ENCODE data around the gene TIGD3. TPM values are rescaled to one million over a fixed set of nuclear protein-coding genes. Genes with fewer than 3 reads are reported as not detected.

The TIGD3 gene
- polyA plus RNA-seq (2013, experiment 1 of 2) = 1.8 TPM
- 1.6 TPM for polyA plus RNA-seq (2013, experiment 2 of 2)

GRCh38 chr11:65354265-65355012 is at the start of gene TIGD3:
Gene TIGD3, plus strand, starts transcription at chr11:65354751. Its CDS starts 1,058 bp downstream, at chr11:65355809.
- no peak within 1 kb of the TSS for H3K27ac ChIP-seq (replicated peaks; ENCODE audit: low read length)
- peak within 1 kb of the TSS; percentile 98 for H3K18ac ChIP-seq (ENCODE audit: low read length)
- no peak within 1 kb of the TSS for H4K8ac ChIP-seq (ENCODE audit: low read depth, low read length)
- H3K4me3 ChIP-seq (ENCODE audit: low read length in 2 of 2) = peak within 1 kb of the TSS; percentile 70 to 85
- no peaks in the 10 kb centered on the region for H3K79me1 ChIP-seq (ENCODE audit: low read depth, low read length)
- peak within 1 kb of the TSS; percentile 95 for H3K9ac ChIP-seq (ENCODE audit: low read depth, low read length, poor library complexity)
- H2BK12ac ChIP-seq (ENCODE audit: low read length) = no peak within 1 kb of the TSS
- peak within 1 kb of the TSS; percentile 94 for H2AFZ ChIP-seq (ENCODE audit: low read length)
- peak within 1 kb of the TSS; percentile 86 for H3K23ac ChIP-seq (ENCODE audit: low read depth, low read length, poor library complexity)
- peak within 1 kb of the TSS; percentile 75 for H2BK5ac ChIP-seq (ENCODE audit: low read length)
- H4K91ac ChIP-seq (ENCODE audit: low read depth, low read length, poor library complexity) = no peak within 1 kb of the TSS
- H3K4me2 ChIP-seq (ENCODE audit: insufficient read depth, low read length, poor library complexity, severe bottlenecking) = peak within 1 kb of the TSS; percentile 97
- peak within 1 kb of the TSS; percentile 82 for H2AK5ac ChIP-seq (ENCODE audit: low read depth, low read length)
- H2BK15ac ChIP-seq (ENCODE audit: low read length) = peak within 1 kb of the TSS; percentile 94
- H3K36me3 ChIP-seq (replicated peaks in 1 of 2; ENCODE audit: control insufficient read depth in 2 of 2, insufficient read depth in 2 of 2, low read length in 2 of 2) = peaks cover 20 to 40% of the 10 kb centered on the region in 2 donors
- peak within 1 kb of the TSS; percentile 95 for H2BK120ac ChIP-seq (ENCODE audit: low read depth, low read length)
- WGBS, 2 donors (ENCODE audit: extremely low coverage in 2 of 2, insufficient read length in 2 of 2, insufficient replicate concordance in 1 of 2) = no CpG with 5 or more reads among the region's 79 CpGs
- H3K14ac ChIP-seq (ENCODE audit: low read length) = no peak within 1 kb of the TSS
- peaks cover 0 to 15% (median 0%) of the 10 kb centered on the region in 3 experiments for H3K27me3 ChIP-seq (ENCODE audit: control insufficient read depth in 3 of 3, insufficient read depth in 3 of 3, low read depth in 1 of 3, low read length in 3 of 3)
- H3K4me1 ChIP-seq (ENCODE audit: control insufficient read depth in 2 of 2, insufficient read depth in 1 of 2, low read depth in 1 of 2, low read length in 2 of 2) = peaks cover 11 to 22% of the 10 kb centered on the region in 2 donors
- DNase-seq (ENCODE audit: low spot score) = peak; percentile 95
- H3K9me3 ChIP-seq (replicated peaks in 1 of 2; ENCODE audit: control insufficient read depth in 2 of 2, insufficient read depth in 1 of 2, low read depth in 1 of 2, low read length in 2 of 2) = no peaks in the 10 kb centered on the region
- no peak within 1 kb of the TSS for H3K4ac ChIP-seq (ENCODE audit: low read length)

- Histone ChIP-seq H3K36me3 (replicated peaks in 1 of 2; ENCODE audit: control insufficient read depth in 2 of 2, insufficient read depth in 2 of 2, low read length in 2 of 2) (peaks cover 14 to 40% of the 10 kb centered on the region in 2 donors), H3K9me3 (replicated peaks in 1 of 2; ENCODE audit: control insufficient read depth in 2 of 2, insufficient read depth in 1 of 2, low read depth in 1 of 2, low read length in 2 of 2) (peaks cover 0 to 2% of the 10 kb centered on the region in 2 donors), H4K8ac (ENCODE audit: low read depth, low read length) (no peak overlapping the region), H3K79me1 (ENCODE audit: low read depth, low read length) (peaks cover 2% of the 10 kb centered on the region), H3K18ac (ENCODE audit: low read length) (no peak overlapping the region), H2BK120ac (ENCODE audit: low read depth, low read length) (no peak overlapping the region), H3K23ac (ENCODE audit: low read depth, low read length, poor library complexity) (no peak overlapping the region), H3K4me3 (ENCODE audit: low read length in 2 of 2) (no peak overlapping the region), H2AFZ (ENCODE audit: low read length) (no peak overlapping the region), H2AK5ac (ENCODE audit: low read depth, low read length) (no peak overlapping the region), H4K91ac (ENCODE audit: low read depth, low read length, poor library complexity) (no peak overlapping the region), H3K9ac (ENCODE audit: low read depth, low read length, poor library complexity) (no peak overlapping the region), H3K14ac (ENCODE audit: low read length) (no peak overlapping the region), H3K27ac (replicated peaks; ENCODE audit: low read length) (no peak overlapping the region), H2BK5ac (ENCODE audit: low read length) (no peak overlapping the region), H2BK12ac (ENCODE audit: low read length) (no peak overlapping the region), H3K27me3 (ENCODE audit: control insufficient read depth in 3 of 3, insufficient read depth in 3 of 3, low read depth in 1 of 3, low read length in 3 of 3) (no peaks in the 10 kb centered on the region), H3K4ac (ENCODE audit: low read length) (no peak overlapping the region), H3K4me2 (ENCODE audit: insufficient read depth, low read length, poor library complexity, severe bottlenecking) (no peak overlapping the region), H3K4me1 (ENCODE audit: control insufficient read depth in 2 of 2, insufficient read depth in 1 of 2, low read depth in 1 of 2, low read length in 2 of 2) (peaks cover 17 to 23% of the 10 kb centered on the region in 2 donors), H2BK15ac (ENCODE audit: low read length) (no peak overlapping the region)
- WGBS, 2 donors (ENCODE audit: extremely low coverage in 2 of 2, insufficient read length in 2 of 2, insufficient replicate concordance in 1 of 2) = no CpG with 5 or more reads among the region's 17 CpGs
- no peak for DNase-seq (ENCODE audit: low spot score)
Measured at GRCh38 chr11:65305501-65306268, 48.9 kb upstream of the TIGD3 start.

GRCh38 chr11:65307298-65308229 is 47.0 kb upstream of the TIGD3 start:
- DNase-seq (ENCODE audit: low spot score) = no peak
- no CpG with 5 or more reads among the region's 6 CpGs for WGBS, 2 donors (ENCODE audit: extremely low coverage in 2 of 2, insufficient read length in 2 of 2, insufficient replicate concordance in 1 of 2)
- Histone ChIP-seq H2BK120ac (ENCODE audit: low read depth, low read length) (no peak overlapping the region), H3K27ac (replicated peaks; ENCODE audit: low read length) (no peak overlapping the region), H3K14ac (ENCODE audit: low read length) (no peak overlapping the region), H3K18ac (ENCODE audit: low read length) (no peak overlapping the region), H3K9ac (ENCODE audit: low read depth, low read length, poor library complexity) (no peak overlapping the region), H3K4me1 (ENCODE audit: control insufficient read depth in 2 of 2, insufficient read depth in 1 of 2, low read depth in 1 of 2, low read length in 2 of 2) (peaks cover 17 to 18% of the 10 kb centered on the region in 2 donors), H4K91ac (ENCODE audit: low read depth, low read length, poor library complexity) (no peak overlapping the region), H3K27me3 (ENCODE audit: control insufficient read depth in 3 of 3, insufficient read depth in 3 of 3, low read depth in 1 of 3, low read length in 3 of 3) (no peaks in the 10 kb centered on the region), H2AK5ac (ENCODE audit: low read depth, low read length) (no peak overlapping the region), H2BK12ac (ENCODE audit: low read length) (no peak overlapping the region), H3K36me3 (replicated peaks in 1 of 2; ENCODE audit: control insufficient read depth in 2 of 2, insufficient read depth in 2 of 2, low read length in 2 of 2) (peaks cover 12 to 29% of the 10 kb centered on the region in 2 donors), H3K4ac (ENCODE audit: low read length) (no peak overlapping the region), H3K4me2 (ENCODE audit: insufficient read depth, low read length, poor library complexity, severe bottlenecking) (no peak overlapping the region), H3K23ac (ENCODE audit: low read depth, low read length, poor library complexity) (no peak overlapping the region), H3K79me1 (ENCODE audit: low read depth, low read length) (peaks cover 2% of the 10 kb centered on the region), H2AFZ (ENCODE audit: low read length) (no peak overlapping the region), H3K9me3 (replicated peaks in 1 of 2; ENCODE audit: control insufficient read depth in 2 of 2, insufficient read depth in 1 of 2, low read depth in 1 of 2, low read length in 2 of 2) (peaks cover 0 to 2% of the 10 kb centered on the region in 2 donors), H2BK15ac (ENCODE audit: low read length) (no peak overlapping the region), H3K4me3 (ENCODE audit: low read length in 2 of 2) (no peak overlapping the region), H2BK5ac (ENCODE audit: low read length) (no peak overlapping the region), H4K8ac (ENCODE audit: low read depth, low read length) (no peak overlapping the region)
